A172 (cell line): ENCODE measurements around the gene CERKL. TPM values are rescaled to one million over a fixed set of nuclear protein-coding genes. Genes with fewer than 3 reads are reported as not detected.

Experiments used
- DNase-seq: peaks from one replicate; pipeline ENCODE4 v3.0.0-alpha.2; 2015; ENCODE audit warnings: low spot score
- total RNA-seq: library from RNA; depleted of rRNA; stranded (reverse); fragments of >200 nt; shearing (Covaris generic); gene quantifications from 2 replicates; pipeline ENCODE4 v1.2.3, GENCODE V29; 2014; rRNA removed

The CERKL gene
- total RNA-seq, 1 experiment from 2014 or later: 0.71 TPM

- DNase-seq: no peak
These were observed 141.2 kb downstream of the CERKL start for GRCh38 chr2:181515719-181516118.

- no peak for DNase-seq
These were observed 156.7 kb downstream of the CERKL start for GRCh38 chr2:181500201-181500600.

- no peak for DNase-seq
These were observed 157.7 kb downstream of the CERKL start for GRCh38 chr2:181499231-181499630.

Other genes starting within 250 kb of the CERKL start
- gene ITGA4, start 199.7 kb downstream of the CERKL start, total RNA-seq: 17.8 and 23.5 TPM in 2 replicates
- gene NEUROD1, start 23.4 kb upstream of the CERKL start, total RNA-seq: not detected in 2 replicates
- gene ITPRID2, start 234.6 kb upstream of the CERKL start, total RNA-seq: 317 and 424 TPM in 2 replicates